ENCODE measurements around the gene CCDC15. TPM values are rescaled to one million over a fixed set of nuclear protein-coding genes. Genes with fewer than 3 reads are reported as not detected.

CCDC15 gene
- total RNA-seq, 1 experiment from 2014 or later, result 8.6 TPM

DNA sequence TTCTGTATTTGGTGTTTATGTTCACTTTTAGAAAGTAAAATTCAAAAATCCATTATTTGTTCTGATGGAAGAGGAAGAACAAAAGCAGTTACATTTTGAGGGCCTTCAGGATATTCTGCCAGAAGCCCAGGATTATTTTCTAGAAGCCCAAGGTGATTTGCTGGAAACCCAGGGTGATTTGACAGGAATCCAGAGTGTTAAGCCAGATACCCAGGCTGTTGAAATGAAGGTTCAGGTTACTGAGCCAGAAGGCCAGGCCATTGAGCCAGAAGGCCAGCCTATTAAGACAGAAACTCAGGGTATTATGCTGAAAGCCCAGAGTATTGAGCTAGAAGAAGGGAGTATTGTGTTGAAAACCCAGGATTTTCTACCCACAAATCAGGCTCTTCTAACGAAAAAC is 33.1 kb downstream of the CCDC15 start:
- Histone ChIP-seq H3K27me3 (ENCODE audit: low read length) (no peaks in the 10 kb centered on the region), H3K27ac (ENCODE audit: low read length) (no peak overlapping the region), H3K4me1 (ENCODE audit: insufficient read depth, low read length) (no peaks in the 10 kb centered on the region), H3K79me2 (ENCODE audit: low read length) (no peaks in the 10 kb centered on the region), H3K4me3 (ENCODE audit: low read length) (no peak overlapping the region), H3K9me2 (replicated peaks; ENCODE audit: low read length) (no peaks in the 10 kb centered on the region), H3K9ac (ENCODE audit: low read length) (no peak overlapping the region), H4K20me1 (ENCODE audit: low read length) (no peaks in the 10 kb centered on the region), H3K9me3 (ENCODE audit: low read length) (no peaks in the 10 kb centered on the region), H2AFZ (ENCODE audit: low read length) (no peak overlapping the region), H3K4me2 (ENCODE audit: low read length) (no peak overlapping the region), H3K36me3 (ENCODE audit: low read depth, low read length) (peaks cover 25% of the 10 kb centered on the region), H3F3A (ENCODE audit: low read length, unreplicated experiment) (no peaks in the 10 kb centered on the region)
- BruUV-seq (replicated peaks), result TSS peak; percentile 26
- TF ChIP-seq EZH2phosphoT487 (IDR thresholded peaks at IDR 0.05; ENCODE audit: borderline replicate concordance, low read length), result no peak
- TF ChIP-seq CTCF (conservative IDR thresholded peaks at IDR 0.05; ENCODE audit: low read depth, low read length), result no peak
- TF ChIP-seq EZH2 (IDR thresholded peaks at IDR 0.05; ENCODE audit: low read length, unreplicated experiment), result no peak
- ChIA-PET POLR2A (ENCODE audit: unreplicated experiment) (no interaction called here), CTCF (no interaction called here)
- intact Hi-C loops (cut with micrococcal nuclease), result loop anchor here (5.0 kb wide), 1 partner anchor 35 kb away; no protein-coding TSS in a partner anchor
- ATAC-seq (no peak), DNase-seq (no peak)

DNA sequence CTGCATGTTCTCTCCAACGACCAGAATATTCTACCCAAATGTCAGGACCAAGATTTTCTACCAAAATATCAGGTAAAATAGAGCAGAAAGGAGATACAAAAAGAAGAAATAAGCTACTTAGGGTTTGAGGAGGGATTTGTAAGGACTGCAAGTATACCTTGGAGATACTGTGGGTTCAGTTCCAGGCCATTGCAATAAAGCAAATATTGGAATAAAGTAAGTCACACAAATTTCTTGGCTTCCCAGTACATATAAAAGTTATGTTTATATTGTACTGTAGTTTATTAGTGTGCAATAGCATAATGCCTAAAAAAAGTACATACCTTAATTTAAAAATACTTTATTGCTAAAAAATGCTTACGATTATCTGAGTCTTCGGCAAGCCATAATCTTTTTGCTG is 34.1 kb downstream of the CCDC15 start:
- no peaks in the 10 kb centered on the region for H4K20me1 ChIP-seq (ENCODE audit: low read length)
- no peak overlapping the region for H2AFZ ChIP-seq (ENCODE audit: low read length)
- BruUV-seq (replicated peaks), result no TSS peak
- H3K4me2 ChIP-seq (ENCODE audit: low read length), result no peak overlapping the region
- no peak overlapping the region for H3K27ac ChIP-seq (ENCODE audit: low read length)
- DNase-seq, result no peak
- ChIA-PET POLR2A (ENCODE audit: unreplicated experiment) (no interaction called here), CTCF (interaction anchor here (0.6 to 0.8 kb wide), 2 partner anchors 117 to 638 kb away, joined by 3 to 4 read pairs; no protein-coding TSS in a partner anchor)
- no peaks in the 10 kb centered on the region for H3F3A ChIP-seq (ENCODE audit: low read length, unreplicated experiment)
- intact Hi-C loops (cut with micrococcal nuclease), result loop anchor here (5.0 kb wide), 1 partner anchor 34 kb away; no protein-coding TSS in a partner anchor
- no peaks in the 10 kb centered on the region for H3K27me3 ChIP-seq (ENCODE audit: low read length)
- H3K4me1 ChIP-seq (ENCODE audit: insufficient read depth, low read length), result no peaks in the 10 kb centered on the region
- no peaks in the 10 kb centered on the region for H3K79me2 ChIP-seq (ENCODE audit: low read length)
- H3K9me3 ChIP-seq (ENCODE audit: low read length), result no peaks in the 10 kb centered on the region
- no peaks in the 10 kb centered on the region for H3K9me2 ChIP-seq (replicated peaks; ENCODE audit: low read length)
- no peak overlapping the region for H3K4me3 ChIP-seq (ENCODE audit: low read length)
- TF ChIP-seq EZH2 (IDR thresholded peaks at IDR 0.05; ENCODE audit: low read length, unreplicated experiment), result no peak
- peaks cover 27% of the 10 kb centered on the region for H3K36me3 ChIP-seq (ENCODE audit: low read depth, low read length)
- no peak overlapping the region for H3K9ac ChIP-seq (ENCODE audit: low read length)
- ATAC-seq, result peak; percentile 76

- Histone ChIP-seq H3K9me2 (replicated peaks; ENCODE audit: low read length) (no peaks in the 10 kb centered on the region), H3K36me3 (ENCODE audit: low read depth, low read length) (peaks cover 22% of the 10 kb centered on the region), H3K27me3 (ENCODE audit: low read length) (no peaks in the 10 kb centered on the region), H3K79me2 (ENCODE audit: low read length) (no peaks in the 10 kb centered on the region), H3F3A (ENCODE audit: low read length, unreplicated experiment) (no peaks in the 10 kb centered on the region), H3K4me2 (ENCODE audit: low read length) (no peak overlapping the region), H3K4me3 (ENCODE audit: low read length) (no peak overlapping the region), H3K9ac (ENCODE audit: low read length) (no peak overlapping the region), H4K20me1 (ENCODE audit: low read length) (no peaks in the 10 kb centered on the region), H3K9me3 (ENCODE audit: low read length) (no peaks in the 10 kb centered on the region), H3K27ac (ENCODE audit: low read length) (no peak overlapping the region), H2AFZ (ENCODE audit: low read length) (no peak overlapping the region), H3K4me1 (ENCODE audit: insufficient read depth, low read length) (no peaks in the 10 kb centered on the region)
- TF ChIP-seq CTCF (conservative IDR thresholded peaks at IDR 0.05; ENCODE audit: low read depth, low read length) (no peak), EZH2 (IDR thresholded peaks at IDR 0.05; ENCODE audit: low read length, unreplicated experiment) (no peak), EZH2phosphoT487 (IDR thresholded peaks at IDR 0.05; ENCODE audit: borderline replicate concordance, low read length) (no peak)
- BruUV-seq (replicated peaks), result no TSS peak
- no peak for ATAC-seq
- ChIA-PET POLR2A (ENCODE audit: unreplicated experiment) (no interaction called here), CTCF (no interaction called here)
- no peak for DNase-seq
- intact Hi-C loops (cut with micrococcal nuclease), result no loop called here
These were observed 47.2 kb downstream of the CCDC15 start for GRCh38 chr11:125001079-125001778.

All from PC-3 (cell line).